Adipose tissue (tissue), 3 donors: ENCODE data around the gene ALG1. TPM values are rescaled to one million over a fixed set of nuclear protein-coding genes. Genes with fewer than 3 reads are reported as not detected.
"Not testable (repeated sequence)": the region's sequence is repeated elsewhere in the genome, so short reads cannot be mapped to it uniquely, and the experiment has no call there.

Experiments
- H3K27ac ChIP-seq: one replicate; pipeline ENCODE4 v1.5.1; 2013; ENCODE audit warnings: low read depth, low read length
- WGBS, 3 donors: extraction: QIAGEN DNeasy Blood & Tissue Kit; methylation state at CpG; one replicate each; pipeline ENCODE4 v1.1.7; 2013; 5-methylcytosine and 5-hydroxymethylcytosine counted together
- polyA plus RNA-seq, 3 donors: library from polyadenylated mRNA; stranded (reverse); fragments of 200-250 nt; gene quantifications; one replicate each; pipeline ENCODE4 v1.2.3, GENCODE V29; 2013
- donor health status: healthy with polysubstance abuse.
- donor health status: Bipolar disorder and iron deficiency.
- donor health status: healthy.

The ALG1 gene
- polyA plus RNA-seq, 3 donors, result 8.8 to 18.3 (median 15.7) TPM

- not testable (repeated sequence) for H3K27ac ChIP-seq
- 30 to 54% (median 44%) methylated on average over 13 of the region's 13 CpGs for WGBS, 3 donors
Observed at GRCh38 chr16:5132915-5133600, 61.4 kb downstream of the ALG1 start.

GRCh38 chr16:5134739-5135452 lies 63.3 kb downstream of the ALG1 start:
- H3K27ac ChIP-seq, result not testable (repeated sequence)
- 33 to 38% (median 36%) methylated on average over 13 of the region's 13 CpGs for WGBS, 3 donors

Other genes with a start within 250 kb of the ALG1 start
- 10 to 100 TPM; 20.6 to 45.3 (median 44.4) TPM for gene GLYR1, start 224.6 kb upstream of the ALG1 start, polyA plus RNA-seq
- 10 to 100 TPM in 2 of 3 donors, 1 to 10 TPM in 1; 7.4 to 15.5 (median 15.4) TPM for gene UBN1, start 224.4 kb upstream of the ALG1 start, polyA plus RNA-seq
- 10 to 100 TPM in 1 of 3 donors, 1 to 10 TPM in 2; 8.1 to 44.6 (median 9.9) TPM for gene PPL, start 134.7 kb upstream of the ALG1 start, polyA plus RNA-seq
- under 1 TPM; 0.24 to 0.67 (median 0.27) TPM for gene SEC14L5, start 113.5 kb upstream of the ALG1 start, polyA plus RNA-seq
- gene NAGPA, start 37.9 kb upstream of the ALG1 start, polyA plus RNA-seq, result 10 to 100 TPM in 1 of 3 donors, 1 to 10 TPM in 2; 4.9 to 12.6 (median 6.8) TPM
- gene C16orf89, start 5.9 kb upstream of the ALG1 start, polyA plus RNA-seq, result 10 to 100 TPM in 2 of 3 donors, 1 to 10 TPM in 1; 6.8 to 25.6 (median 19.9) TPM
- 1 to 10 TPM; 4.5 to 8.8 (median 5.5) TPM for gene EEF2KMT, start 26.0 kb downstream of the ALG1 start, polyA plus RNA-seq